GM10266 (cell line): ENCODE measurements around the gene LRRC45.

ENCODE experiments used
- DNase-seq: peaks from one replicate; pipeline ENCODE4 v3.0.0; 2012; ENCODE audit errors: extremely low spot score
- CTCF ChIP-seq: IDR thresholded peaks from 2 replicates; pipeline ENCODE4 v1.5.1; 2012; ENCODE audit warnings: mild to moderate bottlenecking, low read depth; ENCODE audit not compliant: control insufficient read depth, insufficient read depth; ENCODE audit errors: missing control alignments

Gene LRRC45

DNA sequence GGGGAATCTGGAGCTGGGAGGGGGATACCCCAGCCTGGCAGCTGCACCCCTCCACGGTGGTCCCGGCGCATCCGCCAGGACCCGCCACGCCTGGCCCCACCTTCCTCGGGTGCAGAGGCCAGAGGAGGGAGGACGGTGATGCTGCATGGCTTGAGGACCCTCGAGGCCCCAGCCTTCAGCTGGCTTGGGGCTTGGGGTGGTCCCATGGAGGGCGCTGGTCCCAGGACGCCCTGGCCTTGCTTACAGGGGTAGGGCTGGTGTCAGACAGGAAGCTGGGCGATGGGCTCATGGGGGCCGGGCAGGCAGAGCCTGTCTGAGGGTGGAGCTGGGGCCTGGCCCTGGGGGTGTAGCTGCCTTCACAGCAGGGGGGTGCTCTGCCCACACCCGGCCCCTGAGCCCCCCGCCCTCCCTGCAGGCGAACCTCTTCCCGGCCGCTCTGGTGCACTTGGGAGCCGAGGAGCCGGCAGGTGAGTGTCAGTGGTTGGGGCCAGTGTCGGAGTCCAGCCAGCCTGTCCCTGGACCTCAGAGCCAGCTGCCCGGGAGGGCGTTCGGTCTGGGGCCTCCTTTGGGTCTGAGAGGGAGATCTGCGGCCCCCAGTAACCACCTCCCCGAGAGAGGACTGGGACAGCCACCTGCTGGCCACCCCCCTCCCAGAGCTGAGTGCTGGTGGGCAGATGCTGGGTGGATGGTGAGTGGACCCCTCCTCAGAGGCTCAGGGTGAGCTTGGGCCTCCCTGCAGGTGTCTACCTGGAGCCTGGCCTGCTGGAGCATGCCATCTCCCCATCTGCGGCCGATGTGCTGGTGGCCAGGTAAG, 6.8 kb upstream of the LRRC45 start:
- DNase-seq: no peak
- no peak for TF ChIP-seq CTCF

DNA sequence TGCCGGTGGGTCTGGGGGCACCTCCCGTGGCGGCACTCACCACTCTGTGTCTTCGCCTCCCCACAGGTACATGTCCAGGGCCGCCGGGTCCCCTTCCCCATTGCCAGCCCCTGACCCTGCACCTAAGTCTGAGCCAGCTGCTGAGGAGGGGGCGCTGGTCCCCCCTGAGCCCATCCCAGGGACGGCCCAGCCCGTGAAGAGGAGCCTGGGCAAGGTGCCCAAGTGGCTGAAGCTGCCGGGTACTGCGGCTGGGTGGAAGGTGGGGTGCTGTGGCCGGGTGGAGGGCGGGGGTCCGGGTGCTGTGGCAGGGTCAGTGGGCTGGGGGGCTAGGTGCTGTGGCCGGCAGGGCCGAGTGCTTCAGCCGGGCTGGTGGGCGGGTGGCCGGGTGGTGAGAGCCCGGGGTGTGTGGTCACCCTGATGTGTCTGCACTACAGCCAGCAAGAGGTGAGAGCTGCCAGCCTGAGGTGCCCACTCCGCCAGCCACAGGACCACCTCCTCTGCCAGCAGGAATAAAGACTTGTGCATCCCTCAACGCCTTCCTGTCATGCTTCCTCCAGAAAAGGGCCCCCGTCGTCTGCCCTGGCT, 6.1 kb upstream of the LRRC45 start:
- no peak for DNase-seq
- TF ChIP-seq CTCF: no peak

DNA sequence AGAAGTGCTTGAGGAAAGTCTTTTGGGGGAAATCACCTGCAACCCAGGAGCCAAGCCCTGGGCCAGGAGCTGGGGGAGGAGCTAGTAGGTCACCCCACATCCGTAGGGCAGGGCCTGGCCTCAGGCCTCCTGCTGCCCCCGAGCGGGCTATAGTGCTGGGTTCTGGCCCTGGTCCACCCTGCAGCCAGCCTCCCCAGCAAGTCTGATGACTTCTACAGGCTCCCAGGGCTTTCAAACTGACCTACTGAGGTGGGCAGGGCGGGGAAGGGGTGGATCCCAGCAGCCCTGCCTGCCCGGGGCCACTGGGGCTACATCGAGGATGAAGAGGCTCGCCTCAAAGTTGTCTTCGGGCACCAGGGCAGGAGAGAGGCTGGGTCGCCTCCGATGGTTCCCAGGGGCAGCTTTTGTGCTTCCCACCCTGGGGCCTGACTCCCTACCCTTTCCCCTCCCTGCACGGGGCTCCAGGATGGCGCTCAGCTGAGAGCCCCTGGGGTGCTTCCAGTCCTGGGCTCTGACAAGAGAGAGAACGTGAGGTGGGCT, 5.4 kb upstream of the LRRC45 start:
- no peak for TF ChIP-seq CTCF
- DNase-seq: no peak

DNA sequence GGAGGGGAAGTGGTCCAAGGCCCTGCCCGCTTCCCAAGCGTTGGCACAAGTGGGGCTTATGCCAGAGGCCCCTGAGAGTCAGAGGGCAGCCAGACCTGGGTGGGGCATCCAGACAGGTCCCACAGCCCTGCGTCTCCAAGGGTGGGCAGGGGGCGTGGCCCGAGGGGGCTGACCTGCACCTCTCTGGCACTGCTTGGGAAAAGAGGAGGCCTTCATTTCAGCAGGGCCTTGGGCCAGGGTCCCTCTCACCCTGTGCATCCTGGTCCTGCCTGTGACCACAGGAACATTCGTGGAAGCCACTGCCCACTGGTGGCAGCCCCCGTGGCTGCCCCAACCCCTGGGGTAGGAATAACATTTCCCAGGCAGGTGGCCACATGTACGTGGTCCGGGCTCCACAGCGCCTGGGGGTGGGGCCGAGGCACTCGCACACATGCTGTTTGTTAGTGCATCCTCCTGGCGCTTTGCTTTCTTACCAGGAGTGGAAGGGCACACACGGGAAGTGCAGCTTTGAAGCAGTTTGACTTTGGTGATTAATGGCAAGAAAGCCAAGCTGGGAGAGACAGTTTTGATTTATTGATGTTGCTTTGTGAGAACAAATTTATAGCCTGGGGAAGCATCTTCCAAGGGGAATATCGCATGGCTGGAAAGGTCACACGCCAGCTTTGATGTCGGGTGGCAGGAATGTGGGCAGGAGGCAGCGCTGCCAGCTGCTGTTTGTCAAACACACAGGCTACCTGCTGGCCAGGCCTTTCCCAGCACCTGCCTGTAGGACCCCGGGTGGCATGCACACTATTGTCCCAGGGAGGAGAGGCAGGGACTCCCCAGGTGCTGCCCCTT, 4.7 kb upstream of the LRRC45 start:
- DNase-seq: no peak
- TF ChIP-seq CTCF: no peak

DNA sequence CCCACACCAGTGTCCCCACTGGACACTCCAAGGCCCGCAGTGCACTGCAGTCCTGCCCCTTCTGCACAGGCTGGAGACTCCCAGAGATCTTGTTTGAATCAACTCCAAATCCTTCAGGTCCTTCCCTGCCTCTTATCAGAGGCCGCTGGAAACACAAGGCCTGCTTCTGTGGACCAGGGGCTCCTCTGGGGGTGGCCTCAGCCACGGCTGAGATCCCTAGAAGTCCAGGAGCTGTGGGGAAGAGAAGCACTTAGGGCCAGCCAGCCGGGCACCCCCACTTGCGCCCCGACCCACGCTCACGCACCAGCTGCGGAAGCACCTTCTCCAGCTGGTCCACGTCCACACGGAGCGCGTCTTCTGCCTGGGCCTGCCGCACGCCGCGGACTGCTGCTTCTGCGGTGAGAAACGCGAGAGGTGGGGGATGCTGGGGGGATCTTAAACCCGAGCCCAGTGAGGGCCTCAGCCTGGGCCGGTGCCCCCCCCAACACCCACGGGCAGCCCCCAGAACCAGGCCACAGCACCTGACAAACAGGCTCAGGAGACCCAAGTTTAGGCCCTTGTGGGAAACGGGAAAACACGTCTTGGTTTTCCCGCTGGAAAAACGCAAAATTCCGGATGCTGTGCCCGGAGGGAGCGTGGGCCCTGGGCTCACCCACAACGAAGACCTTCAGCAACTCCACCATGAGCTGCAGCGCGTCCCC, 4.0 kb upstream of the LRRC45 start:
- no peak for TF ChIP-seq CTCF
- DNase-seq: no peak

GRCh38 chr17:82019690-82020571, 3.2 kb upstream of the LRRC45 start:
- peak; percentile 75 for TF ChIP-seq CTCF
- peak; percentile 84 for DNase-seq
